Suprapubic skin (tissue), 4 donors: ENCODE data around the gene KIFBP. TPM values are rescaled to one million over a fixed set of nuclear protein-coding genes. Genes with fewer than 3 reads are reported as not detected.
"Not testable (repeated sequence)": the region's sequence is repeated elsewhere in the genome, so short reads cannot be mapped to it uniquely, and the experiment has no call there.

Experiments used
- DNase-seq, 2 donors: peaks; one replicate each; pipeline ENCODE4 v3.0.0-alpha.2; 2019; ENCODE audit warnings: low spot score in 2 of 2
- H3K27ac ChIP-seq: fragments of 200-600 bp; sonication (generic); one replicate; pipeline ENCODE4 v1.5.1; 2019
- H3K27me3 ChIP-seq: fragments of 200-600 bp; sonication (generic); one replicate; pipeline ENCODE4 v1.5.1; 2019
- H3K36me3 ChIP-seq: fragments of 200-600 bp; sonication (generic); one replicate; pipeline ENCODE4 v1.5.1; 2019
- H3K4me1 ChIP-seq: fragments of 200-600 bp; sonication (generic); one replicate; pipeline ENCODE4 v1.5.1; 2019
- H3K4me3 ChIP-seq: fragments of 200-600 bp; sonication (generic); one replicate; pipeline ENCODE4 v1.5.1; 2019; ENCODE audit warnings: mild to moderate bottlenecking
- H3K9me3 ChIP-seq: fragments of 200-600 bp; sonication (generic); one replicate; pipeline ENCODE4 v1.5.1; 2019
- EP300 ChIP-seq: sonication (generic); formaldehyde crosslinking; IDR thresholded peaks from one replicate; pipeline ENCODE4 v1.6.1; 2017; ENCODE audit warnings: antibody characterized with exemption
- POLR2A ChIP-seq, 2 donors: fragments of 450-650 bp; IDR thresholded peaks; one replicate each; pipeline ENCODE4 v1.6.1; 2017; ENCODE audit warnings: antibody characterized with exemption in 2 of 2, mild to moderate bottlenecking in 2 of 2, moderate library complexity in 2 of 2
- POLR2AphosphoS5 ChIP-seq, 3 donors: sonication (generic); formaldehyde crosslinking; IDR thresholded peaks; one replicate each; pipeline ENCODE4 v1.6.1; 2017; ENCODE audit warnings: antibody characterized with exemption in 3 of 3
- WGBS: methylation state at CpG from one replicate; pipeline ENCODE4 v1.1.5; 2018; 5-methylcytosine and 5-hydroxymethylcytosine counted together
- total RNA-seq, 4 donors: library from RNA; depleted of rRNA; stranded (reverse); fragments of >200 nt; gene quantifications; one replicate each; pipeline ENCODE4 v1.1.0, GENCODE V29; 2016
- TF ChIP-seq, protein P1 (sequence below), 2 donors: fragments of 200-600 bp in 1 of 2; fragments of 450-650 bp in 1 of 2; sonication (generic) in 1 of 2; IDR thresholded peaks; one replicate each; pipeline ENCODE4 v1.5.1; 2016 to 2019; ENCODE audit warnings: antibody characterized with exemption in 2 of 2, mild to moderate bottlenecking in 1 of 2, moderate library complexity in 1 of 2

The KIFBP gene, protein sequence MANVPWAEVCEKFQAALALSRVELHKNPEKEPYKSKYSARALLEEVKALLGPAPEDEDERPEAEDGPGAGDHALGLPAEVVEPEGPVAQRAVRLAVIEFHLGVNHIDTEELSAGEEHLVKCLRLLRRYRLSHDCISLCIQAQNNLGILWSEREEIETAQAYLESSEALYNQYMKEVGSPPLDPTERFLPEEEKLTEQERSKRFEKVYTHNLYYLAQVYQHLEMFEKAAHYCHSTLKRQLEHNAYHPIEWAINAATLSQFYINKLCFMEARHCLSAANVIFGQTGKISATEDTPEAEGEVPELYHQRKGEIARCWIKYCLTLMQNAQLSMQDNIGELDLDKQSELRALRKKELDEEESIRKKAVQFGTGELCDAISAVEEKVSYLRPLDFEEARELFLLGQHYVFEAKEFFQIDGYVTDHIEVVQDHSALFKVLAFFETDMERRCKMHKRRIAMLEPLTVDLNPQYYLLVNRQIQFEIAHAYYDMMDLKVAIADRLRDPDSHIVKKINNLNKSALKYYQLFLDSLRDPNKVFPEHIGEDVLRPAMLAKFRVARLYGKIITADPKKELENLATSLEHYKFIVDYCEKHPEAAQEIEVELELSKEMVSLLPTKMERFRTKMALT
- total RNA-seq = 10 to 100 TPM; 15.0 to 21.5 (median 20.8) TPM

DNA sequence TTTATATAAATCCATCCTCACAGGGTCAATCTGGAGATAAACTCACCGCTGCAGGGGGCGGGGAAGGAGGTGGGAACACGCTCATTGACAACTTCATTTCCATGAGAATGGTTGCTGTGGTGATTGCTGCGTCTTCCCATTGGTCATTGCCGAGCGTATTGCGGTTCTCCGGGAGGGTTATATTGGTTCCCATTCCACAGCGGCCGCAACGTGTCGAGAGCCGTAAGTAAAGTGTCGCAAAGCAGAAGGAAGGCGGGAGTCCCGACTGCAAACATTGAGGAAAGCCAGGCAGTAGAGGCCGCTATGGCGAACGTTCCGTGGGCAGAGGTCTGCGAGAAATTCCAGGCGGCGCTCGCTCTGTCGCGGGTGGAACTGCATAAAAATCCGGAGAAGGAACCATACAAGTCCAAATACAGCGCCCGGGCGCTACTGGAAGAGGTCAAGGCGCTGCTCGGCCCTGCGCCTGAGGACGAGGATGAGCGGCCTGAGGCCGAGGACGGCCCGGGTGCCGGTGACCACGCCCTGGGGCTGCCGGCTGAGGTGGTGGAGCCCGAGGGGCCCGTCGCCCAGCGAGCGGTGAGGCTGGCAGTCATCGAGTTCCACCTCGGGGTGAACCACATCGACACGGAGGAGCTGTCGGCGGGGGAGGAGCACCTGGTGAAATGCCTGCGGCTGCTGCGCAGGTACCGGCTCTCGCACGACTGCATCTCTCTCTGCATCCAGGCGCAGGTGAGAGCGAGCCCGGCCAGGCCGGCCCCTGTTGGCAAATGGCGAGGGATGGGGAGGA lies at the start of gene KIFBP:
Gene KIFBP, plus strand, starts transcription at position 274 of the 787 bp plus-strand sequence. Its CDS starts 30 bp downstream, at position 304.
- peaks cover 48% of the 10 kb centered on the region for H3K4me1 ChIP-seq
- peaks cover 19% of the 10 kb centered on the region for H3K36me3 ChIP-seq
- H3K27ac ChIP-seq = peak within 1 kb of the TSS; percentile 87
- peak within 1 kb of the TSS; percentile 91 for H3K4me3 ChIP-seq
- peak; percentile 95 to 96 for DNase-seq
- no peaks in the 10 kb centered on the region for H3K9me3 ChIP-seq
- no peaks in the 10 kb centered on the region for H3K27me3 ChIP-seq
- TF ChIP-seq EP300 = no peak
- TF ChIP-seq POLR2AphosphoS5 (IDR thresholded peaks at IDR 0.05) = peak in 2 of 3 donors; percentile 61 to 79
- TF ChIP-seq, protein P1, sequence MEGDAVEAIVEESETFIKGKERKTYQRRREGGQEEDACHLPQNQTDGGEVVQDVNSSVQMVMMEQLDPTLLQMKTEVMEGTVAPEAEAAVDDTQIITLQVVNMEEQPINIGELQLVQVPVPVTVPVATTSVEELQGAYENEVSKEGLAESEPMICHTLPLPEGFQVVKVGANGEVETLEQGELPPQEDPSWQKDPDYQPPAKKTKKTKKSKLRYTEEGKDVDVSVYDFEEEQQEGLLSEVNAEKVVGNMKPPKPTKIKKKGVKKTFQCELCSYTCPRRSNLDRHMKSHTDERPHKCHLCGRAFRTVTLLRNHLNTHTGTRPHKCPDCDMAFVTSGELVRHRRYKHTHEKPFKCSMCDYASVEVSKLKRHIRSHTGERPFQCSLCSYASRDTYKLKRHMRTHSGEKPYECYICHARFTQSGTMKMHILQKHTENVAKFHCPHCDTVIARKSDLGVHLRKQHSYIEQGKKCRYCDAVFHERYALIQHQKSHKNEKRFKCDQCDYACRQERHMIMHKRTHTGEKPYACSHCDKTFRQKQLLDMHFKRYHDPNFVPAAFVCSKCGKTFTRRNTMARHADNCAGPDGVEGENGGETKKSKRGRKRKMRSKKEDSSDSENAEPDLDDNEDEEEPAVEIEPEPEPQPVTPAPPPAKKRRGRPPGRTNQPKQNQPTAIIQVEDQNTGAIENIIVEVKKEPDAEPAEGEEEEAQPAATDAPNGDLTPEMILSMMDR (IDR thresholded peaks at IDR 0.05) = peak in 1 of 2 donors; percentile 47
- peak in 1 of 2 donors; percentile 39 for TF ChIP-seq POLR2A (IDR thresholded peaks at IDR 0.05)
- WGBS = 0% methylated on average over 28 of the region's 62 CpGs

DNA sequence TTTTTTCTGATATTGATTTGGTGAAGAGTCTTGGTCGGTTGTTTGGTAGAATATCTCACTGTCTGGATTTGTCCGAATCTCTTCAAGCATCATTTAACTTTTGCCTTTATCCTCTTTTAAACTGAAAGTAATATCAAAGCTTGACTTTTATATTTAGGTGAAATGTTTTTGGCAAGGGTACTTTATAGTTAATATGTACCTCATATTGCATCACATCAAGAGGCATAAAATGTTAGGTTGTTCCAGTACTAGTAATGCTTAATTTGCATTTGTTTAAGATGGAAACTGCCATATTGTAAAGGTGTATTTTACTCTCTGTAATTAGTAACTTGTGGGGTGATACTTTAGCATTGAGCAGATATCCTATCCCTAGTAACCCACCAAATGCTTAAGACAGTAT lies 49.7 kb upstream of the KIFBP start:
- DNase-seq = no peak
- no peak overlapping the region for H3K4me3 ChIP-seq
- WGBS = 95% methylated on average over 2 of the region's 2 CpGs
- H3K36me3 ChIP-seq = peaks cover 59% of the 10 kb centered on the region
- no peaks in the 10 kb centered on the region for H3K27me3 ChIP-seq
- no peaks in the 10 kb centered on the region for H3K4me1 ChIP-seq
- H3K27ac ChIP-seq = no peak overlapping the region
- no peak for TF ChIP-seq EP300
- TF ChIP-seq POLR2A (IDR thresholded peaks at IDR 0.05) = no peak
- TF ChIP-seq, protein P1 (IDR thresholded peaks at IDR 0.05) = no peak
- no peak for TF ChIP-seq POLR2AphosphoS5 (IDR thresholded peaks at IDR 0.05)
- H3K9me3 ChIP-seq = no peaks in the 10 kb centered on the region

DNA sequence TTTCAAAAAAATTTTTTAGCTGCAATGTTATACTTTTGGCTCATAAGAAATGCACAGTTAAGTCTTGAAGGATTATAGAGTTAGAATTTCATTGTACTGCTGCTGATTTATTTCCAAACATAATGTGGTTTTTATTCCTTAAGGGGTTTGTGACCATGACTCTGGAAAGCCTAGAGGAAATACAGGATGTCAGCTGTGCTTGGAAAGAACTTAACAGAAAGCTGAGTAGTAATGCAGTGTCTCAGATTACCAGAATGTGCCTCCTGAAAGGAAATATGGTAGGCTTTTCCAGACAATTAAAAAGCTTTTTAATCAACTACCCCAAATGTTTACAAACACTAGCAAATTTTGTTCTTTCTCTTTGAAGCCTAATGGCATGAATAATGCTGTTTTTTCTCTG lies 47.7 kb upstream of the KIFBP start:
- not testable (repeated sequence) for H3K4me3 ChIP-seq, H3K9me3 ChIP-seq, H3K27me3 ChIP-seq, DNase-seq, H3K27ac ChIP-seq, H3K4me1 ChIP-seq
- H3K36me3 ChIP-seq = peaks cover 65% of the 10 kb centered on the region

DNA sequence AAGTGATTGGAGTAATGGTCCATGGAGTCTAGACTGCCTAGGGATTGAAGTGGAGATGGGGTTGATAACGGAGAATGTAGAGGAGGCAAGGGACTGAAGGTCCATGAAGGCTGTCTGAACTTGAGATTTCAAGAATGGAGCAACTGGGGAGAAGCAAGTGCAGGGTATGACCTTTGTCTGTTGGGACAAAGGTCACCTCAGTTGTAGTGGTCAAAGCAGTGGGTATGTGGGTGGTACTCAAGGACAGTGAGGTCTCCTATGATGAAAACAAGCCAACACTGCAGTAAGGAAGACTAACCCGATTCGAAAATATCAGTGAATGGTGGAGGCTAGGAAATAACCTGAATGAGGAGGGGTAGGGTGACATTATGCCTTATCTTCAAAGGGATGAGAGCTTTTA lies 38.0 kb upstream of the KIFBP start:
- peaks cover 8% of the 10 kb centered on the region for H3K4me1 ChIP-seq
- no peak overlapping the region for H3K4me3 ChIP-seq
- no peaks in the 10 kb centered on the region for H3K9me3 ChIP-seq
- DNase-seq = no peak
- H3K36me3 ChIP-seq = peaks cover 43% of the 10 kb centered on the region
- 93% methylated on average over 3 of the region's 3 CpGs for WGBS
- H3K27me3 ChIP-seq = no peaks in the 10 kb centered on the region
- TF ChIP-seq POLR2A (IDR thresholded peaks at IDR 0.05) = no peak
- no peak for TF ChIP-seq EP300
- no peak for TF ChIP-seq POLR2AphosphoS5 (IDR thresholded peaks at IDR 0.05)
- TF ChIP-seq, protein P1 (IDR thresholded peaks at IDR 0.05) = no peak
- H3K27ac ChIP-seq = no peak overlapping the region

DNA sequence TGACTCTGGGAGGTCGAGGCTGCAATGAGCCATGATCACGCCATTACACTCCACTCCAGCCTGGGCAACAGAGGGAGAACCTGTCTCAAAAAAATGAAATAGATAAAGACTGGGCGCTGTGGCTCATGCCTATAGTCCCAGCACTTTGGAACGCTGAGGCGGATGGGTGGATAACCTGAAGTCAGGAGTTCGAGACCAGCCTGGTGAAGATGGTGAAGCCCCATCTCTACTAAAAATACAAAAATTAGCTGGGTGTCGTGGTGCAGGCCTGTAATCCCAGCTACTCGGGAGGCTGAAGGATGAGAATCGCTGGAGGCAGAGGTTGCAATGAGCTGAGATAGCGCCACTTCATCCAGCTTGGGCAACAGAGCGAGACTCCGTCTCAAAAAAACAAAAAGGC lies 33.7 kb upstream of the KIFBP start:
- no peak overlapping the region for H3K27ac ChIP-seq
- DNase-seq = no peak
- H3K27me3 ChIP-seq = no peaks in the 10 kb centered on the region
- H3K4me1 ChIP-seq = peaks cover 24% of the 10 kb centered on the region
- H3K9me3 ChIP-seq = no peaks in the 10 kb centered on the region
- TF ChIP-seq, protein P1 (IDR thresholded peaks at IDR 0.05) = no peak
- no peak for TF ChIP-seq POLR2A (IDR thresholded peaks at IDR 0.05)
- H3K36me3 ChIP-seq = peaks cover 3% of the 10 kb centered on the region
- H3K4me3 ChIP-seq = no peak overlapping the region
- WGBS = 93% methylated on average over 12 of the region's 12 CpGs
